ENCODE measurements around the gene GABRA4. TPM values are rescaled to one million over a fixed set of nuclear protein-coding genes. Genes with fewer than 3 reads are reported as not detected.

Gene GABRA4
- total RNA-seq, 1 donor from 2014 or later = not detected

GRCh38 chr4:46979726-46980125, 13.7 kb downstream of the GABRA4 start:
- ATAC-seq = no peak
- DNase-seq (ENCODE audit: low spot score) = no peak

- DNase-seq (ENCODE audit: low spot score) = no peak
- ATAC-seq = no peak
Observed at GRCh38 chr4:46979283-46979682, 14.1 kb downstream of the GABRA4 start.

- ATAC-seq (no peak), DNase-seq (ENCODE audit: low spot score) (no peak)
Observed at GRCh38 chr4:46977245-46977644, 16.1 kb downstream of the GABRA4 start.

GRCh38 chr4:46975812-46976553, 17.4 kb downstream of the GABRA4 start:
- DNase-seq (ENCODE audit: low spot score) = no peak
- no peak for ATAC-seq

- ATAC-seq (no peak), DNase-seq (ENCODE audit: low spot score) (no peak)
Observed at GRCh38 chr4:46974891-46975543, 18.4 kb downstream of the GABRA4 start.

GRCh38 chr4:46968847-46969246, 24.5 kb downstream of the GABRA4 start:
- no peak for ATAC-seq
- no peak for DNase-seq (ENCODE audit: low spot score)

GRCh38 chr4:46967631-46968030, 25.8 kb downstream of the GABRA4 start:
- ATAC-seq = no peak
- no peak for DNase-seq (ENCODE audit: low spot score)

GRCh38 chr4:46958742-46959488, 34.5 kb downstream of the GABRA4 start:
- ATAC-seq (no peak), DNase-seq (ENCODE audit: low spot score) (no peak)

- ATAC-seq (no peak), DNase-seq (ENCODE audit: low spot score) (no peak)
Observed at GRCh38 chr4:46956451-46956850, 36.9 kb downstream of the GABRA4 start.

- DNase-seq (ENCODE audit: low spot score) (no peak), ATAC-seq (no peak)
Observed at GRCh38 chr4:46955601-46956000, 37.8 kb downstream of the GABRA4 start.

- ATAC-seq (no peak), DNase-seq (ENCODE audit: low spot score) (no peak)
Observed at GRCh38 chr4:46954643-46955042, 38.7 kb downstream of the GABRA4 start.

- ATAC-seq = no peak
- no peak for DNase-seq (ENCODE audit: low spot score)
Observed at GRCh38 chr4:46953564-46953963, 39.8 kb downstream of the GABRA4 start.

- ATAC-seq (no peak), DNase-seq (ENCODE audit: low spot score) (no peak)
Observed at GRCh38 chr4:46952451-46952850, 40.9 kb downstream of the GABRA4 start.

- ATAC-seq = no peak
Observed at GRCh38 chr4:46950826-46951225, 42.6 kb downstream of the GABRA4 start.

GRCh38 chr4:46949822-46950221, 43.6 kb downstream of the GABRA4 start:
- DNase-seq (ENCODE audit: low spot score) (no peak), ATAC-seq (no peak)

More at GRCh38 chr4:46950826-46951225, 42.6 kb downstream of the GABRA4 start:
- DNase-seq (ENCODE audit: low spot score) = no peak

- DNase-seq (ENCODE audit: low spot score) = no peak
- ATAC-seq = no peak
Observed at GRCh38 chr4:46947541-46947940, 45.8 kb downstream of the GABRA4 start.

- no peak for ATAC-seq
Observed at GRCh38 chr4:46946919-46947536, 46.4 kb downstream of the GABRA4 start.

GRCh38 chr4:46945062-46945461, 48.3 kb downstream of the GABRA4 start:
- no peak for ATAC-seq
- DNase-seq (ENCODE audit: low spot score) = no peak

More at GRCh38 chr4:46946919-46947536, 46.4 kb downstream of the GABRA4 start:
- DNase-seq (ENCODE audit: low spot score) = no peak

- no peak for ATAC-seq
Observed at GRCh38 chr4:46944345-46944744, 49.0 kb downstream of the GABRA4 start.

GRCh38 chr4:46937493-46937892, 55.9 kb downstream of the GABRA4 start:
- DNase-seq (ENCODE audit: low spot score) = no peak
- ATAC-seq = no peak

More at GRCh38 chr4:46944345-46944744, 49.0 kb downstream of the GABRA4 start:
- DNase-seq (ENCODE audit: low spot score) = no peak

- DNase-seq (ENCODE audit: low spot score) (no peak), ATAC-seq (peak; percentile 71)
Observed at GRCh38 chr4:46934726-46935125, 58.7 kb downstream of the GABRA4 start.

All from left lobe of liver (tissue), 2 donors.